ENCODE data around the gene TGFA. TPM values are rescaled to one million over a fixed set of nuclear protein-coding genes. Genes with fewer than 3 reads are reported as not detected.

TGFA gene
- total RNA-seq, 1 experiment from 2014 or later, result 1.7 TPM

- DNase-seq (ENCODE audit: low read depth, low spot score) (no peak), ATAC-seq (no peak)
- no peaks in the 10 kb centered on the region for H3K4me1 ChIP-seq (ENCODE audit: control insufficient read depth, insufficient read depth, low read length)
- ChIA-PET CTCF (no interaction called here), POLR2A (no interaction called here)
- H3K27ac ChIP-seq (ENCODE audit: low read length), result no peak overlapping the region
- H3K9me3 ChIP-seq (ENCODE audit: control insufficient read depth, insufficient read depth, low read depth, low read length), result no peaks in the 10 kb centered on the region
- no peak overlapping the region for H3K4me3 ChIP-seq (ENCODE audit: low read depth in 2 of 2, low read length in 2 of 2)
- in situ Hi-C loops (cut with HindIII; ENCODE audit: low pct_unique_long_range_greater_than_20kb, low sequenced_read_pairs) (no loop called here), intact Hi-C loops (cut with micrococcal nuclease; ENCODE audit: unreplicated experiment) (no loop called here)
- H3K27me3 ChIP-seq (ENCODE audit: control insufficient read depth, insufficient read depth, low read length), result peaks cover 20% of the 10 kb centered on the region
- no peak for TF ChIP-seq SIN3A (IDR thresholded peaks at IDR 0.05; ENCODE audit: borderline replicate concordance, insufficient read depth, low read depth, low read length)
- no peaks in the 10 kb centered on the region for H3K36me3 ChIP-seq (ENCODE audit: control insufficient read depth, insufficient read depth, low read length)
- BruUV-seq (replicated peaks), result no TSS peak
Measured at GRCh38 chr2:70498528-70498927, 55.1 kb downstream of the TGFA start.

GRCh38 chr2:70498054-70498453 is 55.6 kb downstream of the TGFA start:
- H3K4me1 ChIP-seq (ENCODE audit: control insufficient read depth, insufficient read depth, low read length), result no peaks in the 10 kb centered on the region
- no TSS peak for BruUV-seq (replicated peaks)
- intact Hi-C loops (cut with micrococcal nuclease; ENCODE audit: unreplicated experiment), result no loop called here
- ChIA-PET CTCF (no interaction called here), POLR2A (no interaction called here)
- no peaks in the 10 kb centered on the region for H3K36me3 ChIP-seq (ENCODE audit: control insufficient read depth, insufficient read depth, low read length)
- in situ Hi-C loops (cut with HindIII; ENCODE audit: low pct_unique_long_range_greater_than_20kb, low sequenced_read_pairs), result no loop called here
- H3K27me3 ChIP-seq (ENCODE audit: control insufficient read depth, insufficient read depth, low read length), result peaks cover 20% of the 10 kb centered on the region
- no peak overlapping the region for H3K27ac ChIP-seq (ENCODE audit: low read length)
- DNase-seq (ENCODE audit: low read depth, low spot score) (no peak), ATAC-seq (peak; percentile 73; the same call in 1 of the 2 replicates)
- H3K9me3 ChIP-seq (ENCODE audit: control insufficient read depth, insufficient read depth, low read depth, low read length), result no peaks in the 10 kb centered on the region
- TF ChIP-seq, protein P1, sequence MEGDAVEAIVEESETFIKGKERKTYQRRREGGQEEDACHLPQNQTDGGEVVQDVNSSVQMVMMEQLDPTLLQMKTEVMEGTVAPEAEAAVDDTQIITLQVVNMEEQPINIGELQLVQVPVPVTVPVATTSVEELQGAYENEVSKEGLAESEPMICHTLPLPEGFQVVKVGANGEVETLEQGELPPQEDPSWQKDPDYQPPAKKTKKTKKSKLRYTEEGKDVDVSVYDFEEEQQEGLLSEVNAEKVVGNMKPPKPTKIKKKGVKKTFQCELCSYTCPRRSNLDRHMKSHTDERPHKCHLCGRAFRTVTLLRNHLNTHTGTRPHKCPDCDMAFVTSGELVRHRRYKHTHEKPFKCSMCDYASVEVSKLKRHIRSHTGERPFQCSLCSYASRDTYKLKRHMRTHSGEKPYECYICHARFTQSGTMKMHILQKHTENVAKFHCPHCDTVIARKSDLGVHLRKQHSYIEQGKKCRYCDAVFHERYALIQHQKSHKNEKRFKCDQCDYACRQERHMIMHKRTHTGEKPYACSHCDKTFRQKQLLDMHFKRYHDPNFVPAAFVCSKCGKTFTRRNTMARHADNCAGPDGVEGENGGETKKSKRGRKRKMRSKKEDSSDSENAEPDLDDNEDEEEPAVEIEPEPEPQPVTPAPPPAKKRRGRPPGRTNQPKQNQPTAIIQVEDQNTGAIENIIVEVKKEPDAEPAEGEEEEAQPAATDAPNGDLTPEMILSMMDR (IDR thresholded peaks at IDR 0.05), result peak; percentile 35; the same call in 1 of the 2 replicates
- no peak for TF ChIP-seq SIN3A (IDR thresholded peaks at IDR 0.05; ENCODE audit: borderline replicate concordance, insufficient read depth, low read depth, low read length)
- H3K4me3 ChIP-seq (ENCODE audit: low read depth in 2 of 2, low read length in 2 of 2), result no peak overlapping the region

DNA sequence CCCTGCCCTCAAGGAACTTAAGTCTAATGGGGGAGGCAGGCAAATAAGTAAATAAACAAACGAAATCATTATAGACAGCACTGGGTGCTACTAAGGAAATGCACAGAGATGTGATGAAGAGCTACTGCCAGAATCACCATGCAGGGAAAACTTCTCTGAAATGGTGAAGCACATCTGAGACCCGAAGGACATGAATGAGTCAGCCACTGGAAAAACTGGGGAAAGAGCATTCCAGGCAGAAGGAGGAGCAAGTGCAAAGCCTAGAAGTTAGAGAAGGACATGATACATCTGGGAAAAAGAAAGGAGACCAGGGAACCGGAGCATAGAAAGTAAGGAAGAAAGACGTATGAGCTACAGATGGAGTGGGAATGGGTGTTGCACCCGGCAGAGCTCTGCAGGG is 56.8 kb downstream of the TGFA start:
- in situ Hi-C loops (cut with HindIII; ENCODE audit: low pct_unique_long_range_greater_than_20kb, low sequenced_read_pairs) (no loop called here), intact Hi-C loops (cut with micrococcal nuclease; ENCODE audit: unreplicated experiment) (no loop called here)
- Histone ChIP-seq H3K27ac (ENCODE audit: low read length) (no peak overlapping the region), H3K9me3 (ENCODE audit: control insufficient read depth, insufficient read depth, low read depth, low read length) (no peaks in the 10 kb centered on the region), H3K4me3 (ENCODE audit: low read depth in 2 of 2, low read length in 2 of 2) (no peak overlapping the region), H3K4me1 (ENCODE audit: control insufficient read depth, insufficient read depth, low read length) (no peaks in the 10 kb centered on the region), H3K36me3 (ENCODE audit: control insufficient read depth, insufficient read depth, low read length) (no peaks in the 10 kb centered on the region), H3K27me3 (ENCODE audit: control insufficient read depth, insufficient read depth, low read length) (peaks cover 20% of the 10 kb centered on the region)
- TF ChIP-seq SIN3A (IDR thresholded peaks at IDR 0.05; ENCODE audit: borderline replicate concordance, insufficient read depth, low read depth, low read length) (no peak), POLR2AphosphoS5 (IDR thresholded peaks at IDR 0.05; ENCODE audit: low read depth, low read length) (no peak), REST (IDR thresholded peaks at IDR 0.05; ENCODE audit: insufficient read depth in 1 of 2, low read depth in 2 of 2, low read length in 1 of 2) (no peak), TCF7L2 (IDR thresholded peaks at IDR 0.05; ENCODE audit: low read depth, low read length) (no peak)
- TF ChIP-seq, protein P1 (IDR thresholded peaks at IDR 0.05), result no peak
- ChIA-PET POLR2A (interaction anchor here (0.6 kb wide), 1 partner anchor 918 kb away, joined by 5 read pairs; no protein-coding TSS in a partner anchor), CTCF (no interaction called here)
- BruUV-seq (replicated peaks), result no TSS peak
- ATAC-seq (no peak), DNase-seq (ENCODE audit: low read depth, low spot score) (no peak)
